Lower lobe of right lung (tissue), 2 donors: ENCODE data around the gene SESTD1. TPM values are rescaled to one million over a fixed set of nuclear protein-coding genes. Genes with fewer than 3 reads are reported as not detected.
"Not testable (repeated sequence)": the region's sequence is repeated elsewhere in the genome, so short reads cannot be mapped to it uniquely, and the experiment has no call there.

Experiments
- ATAC-seq, 2 donors: fragments of 200-7000 bp; cut with Tn5 transposase; one replicate each; pipeline ENCODE4 v1.9.1; 2020 to 2022; ENCODE audit warnings: mild to moderate bottlenecking in 2 of 2, moderate library complexity in 2 of 2
- DNase-seq: peaks from one replicate; pipeline ENCODE4 v3.0.0-alpha.2; 2020
- H3K27ac ChIP-seq: fragments of 200-600 bp; one replicate; pipeline ENCODE4 v1.8.0; 2022
- H3K27me3 ChIP-seq: fragments of 200-600 bp; one replicate; pipeline ENCODE4 v1.8.0; 2022; ENCODE audit warnings: low read depth
- H3K36me3 ChIP-seq: fragments of 200-600 bp; one replicate; pipeline ENCODE4 v1.8.0; 2022; ENCODE audit warnings: mild to moderate bottlenecking
- H3K4me1 ChIP-seq: fragments of 200-600 bp; one replicate; pipeline ENCODE4 v1.8.0; 2022
- H3K4me3 ChIP-seq: fragments of 200-600 bp; one replicate; pipeline ENCODE4 v1.8.0; 2022; ENCODE audit warnings: mild to moderate bottlenecking
- H3K9me3 ChIP-seq: fragments of 200-600 bp; one replicate; pipeline ENCODE4 v1.8.0; 2022
- intact Hi-C: fragments of 100-400 bp; cut with DNase I; formaldehyde crosslinking; loops from one replicate; pipeline ENCODE4 v1.11.0; 2022
- total RNA-seq: library from RNA; stranded (reverse); fragmentation: NEBNext Ultra II Directional; extraction: Animal tissue kit (Norgen Biotek cat#: 25700); gene quantifications from one replicate; pipeline ENCODE4 v1.2.1, GENCODE V29; 2021
- TF ChIP-seq, protein P1 (sequence below): fragments of 200-600 bp; IDR thresholded peaks from one replicate; pipeline ENCODE4 v1.8.0; 2022; ENCODE audit warnings: antibody characterized with exemption, mild to moderate bottlenecking
- donor health status: DM: no; HTN: yes; CAD: no; lungs with severe emphysema.

Gene SESTD1
- total RNA-seq, 1 donor from 2014 or later = 107 TPM

DNA sequence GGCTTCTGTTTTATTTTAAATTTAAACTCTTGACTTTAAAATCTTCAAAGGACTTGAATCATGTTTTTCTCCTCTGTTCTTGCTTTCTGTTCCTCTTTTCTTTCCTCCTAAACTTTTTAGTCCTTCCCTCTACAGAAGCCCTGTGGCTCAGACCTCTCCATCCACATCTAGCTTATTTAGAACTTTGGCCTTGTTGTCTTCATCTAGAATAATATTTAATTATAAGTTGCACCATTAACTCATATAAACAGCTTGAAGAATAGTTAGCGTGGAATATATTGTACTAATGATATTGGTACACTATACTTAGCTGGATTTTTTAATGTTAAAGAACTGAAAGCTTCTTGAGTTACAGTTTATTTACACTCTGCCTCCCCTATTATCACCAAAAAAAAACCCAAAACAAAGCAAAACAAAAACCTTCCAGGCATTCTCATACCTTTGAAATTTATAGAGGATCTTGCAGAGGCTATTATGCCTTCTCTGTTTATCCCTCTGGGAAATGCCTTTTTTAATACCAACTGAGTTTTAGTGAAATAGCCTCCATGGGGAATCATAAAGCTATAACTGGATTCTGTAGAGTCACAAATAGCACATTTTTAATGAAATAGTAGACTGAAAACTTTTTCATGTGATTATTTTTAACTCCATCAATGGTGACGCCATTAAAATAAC, 205.5 kb downstream of the SESTD1 start:
- H3K27ac ChIP-seq = no peak overlapping the region
- intact Hi-C loops = no loop called here
- H3K36me3 ChIP-seq = no peaks in the 10 kb centered on the region
- H3K27me3 ChIP-seq = no peaks in the 10 kb centered on the region
- DNase-seq = no peak
- TF ChIP-seq, protein P1, sequence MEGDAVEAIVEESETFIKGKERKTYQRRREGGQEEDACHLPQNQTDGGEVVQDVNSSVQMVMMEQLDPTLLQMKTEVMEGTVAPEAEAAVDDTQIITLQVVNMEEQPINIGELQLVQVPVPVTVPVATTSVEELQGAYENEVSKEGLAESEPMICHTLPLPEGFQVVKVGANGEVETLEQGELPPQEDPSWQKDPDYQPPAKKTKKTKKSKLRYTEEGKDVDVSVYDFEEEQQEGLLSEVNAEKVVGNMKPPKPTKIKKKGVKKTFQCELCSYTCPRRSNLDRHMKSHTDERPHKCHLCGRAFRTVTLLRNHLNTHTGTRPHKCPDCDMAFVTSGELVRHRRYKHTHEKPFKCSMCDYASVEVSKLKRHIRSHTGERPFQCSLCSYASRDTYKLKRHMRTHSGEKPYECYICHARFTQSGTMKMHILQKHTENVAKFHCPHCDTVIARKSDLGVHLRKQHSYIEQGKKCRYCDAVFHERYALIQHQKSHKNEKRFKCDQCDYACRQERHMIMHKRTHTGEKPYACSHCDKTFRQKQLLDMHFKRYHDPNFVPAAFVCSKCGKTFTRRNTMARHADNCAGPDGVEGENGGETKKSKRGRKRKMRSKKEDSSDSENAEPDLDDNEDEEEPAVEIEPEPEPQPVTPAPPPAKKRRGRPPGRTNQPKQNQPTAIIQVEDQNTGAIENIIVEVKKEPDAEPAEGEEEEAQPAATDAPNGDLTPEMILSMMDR = no peak
- H3K9me3 ChIP-seq = no peaks in the 10 kb centered on the region
- H3K4me1 ChIP-seq = no peaks in the 10 kb centered on the region
- no peak overlapping the region for H3K4me3 ChIP-seq
- no peak for ATAC-seq

DNA sequence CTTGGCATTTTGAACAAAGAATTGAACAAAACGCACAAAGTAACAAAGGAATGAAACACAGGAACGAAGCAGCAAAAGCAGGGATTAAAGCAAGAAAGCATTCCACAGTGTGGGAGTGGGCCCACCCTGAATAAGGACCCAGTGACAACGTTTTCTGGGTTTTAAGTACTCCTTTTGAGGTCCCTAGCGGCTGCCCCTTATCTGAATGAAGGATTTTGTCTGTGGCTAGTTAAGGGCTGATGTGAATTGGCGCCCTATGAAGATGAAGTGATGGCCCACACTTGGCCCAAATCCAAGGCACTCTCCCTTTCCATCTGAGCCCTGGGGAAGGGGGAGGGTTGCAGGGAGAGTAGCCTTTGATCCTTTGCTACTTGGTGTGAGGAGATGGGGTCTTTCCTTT, 206.9 kb downstream of the SESTD1 start:
- intact Hi-C loops = no loop called here
- H3K36me3 ChIP-seq = no peaks in the 10 kb centered on the region
- DNase-seq (no peak), ATAC-seq (peak in 1 of 2 donors; percentile 9)
- TF ChIP-seq, protein P1 = no peak
- no peak overlapping the region for H3K4me3 ChIP-seq
- H3K27me3 ChIP-seq = no peaks in the 10 kb centered on the region
- H3K27ac ChIP-seq = peak overlapping the region; percentile 15
- no peaks in the 10 kb centered on the region for H3K4me1 ChIP-seq
- H3K9me3 ChIP-seq = no peaks in the 10 kb centered on the region

DNA sequence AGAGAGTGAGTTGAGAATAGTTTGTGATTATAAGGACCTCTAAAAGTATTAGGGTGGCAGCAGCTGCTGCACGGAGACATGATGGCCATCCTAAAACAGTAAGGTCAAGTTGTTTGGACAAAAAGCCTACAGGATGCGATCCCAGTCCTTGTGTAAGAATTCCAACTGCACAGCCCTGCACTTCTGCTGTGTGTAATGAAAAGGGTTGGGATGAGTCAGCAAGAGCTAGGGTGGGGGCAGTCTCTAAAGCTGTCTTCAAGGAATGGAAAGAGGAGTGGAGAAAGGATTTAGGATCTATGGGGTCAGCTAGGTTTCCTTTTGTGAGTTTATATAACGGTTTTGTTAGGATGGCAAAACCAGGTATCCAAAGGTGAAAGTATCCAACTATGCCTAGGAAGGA, 211.1 kb downstream of the SESTD1 start:
- H3K27ac ChIP-seq, intact Hi-C loops, H3K36me3 ChIP-seq, H3K9me3 ChIP-seq, ATAC-seq, H3K4me3 ChIP-seq, H3K27me3 ChIP-seq, DNase-seq: not testable (repeated sequence)
- peaks cover 20% of the 10 kb centered on the region for H3K4me1 ChIP-seq

Other genes with a start within 250 kb of the SESTD1 start
- 40.5 TPM for gene CCDC141, start 214.7 kb downstream of the SESTD1 start, total RNA-seq